NCI-H146 treated with DMSO at 0.1 percent for 48 hours (cell line): ENCODE results near the gene BPIFB3.
"Not testable (repeated sequence)": the region's sequence is repeated elsewhere in the genome, so short reads cannot be mapped to it uniquely, and the experiment has no call there.

ENCODE experiments used
- DNase-seq: peaks from one replicate; lab custom pipeline; 2025; ENCODE audit not compliant: unreplicated experiment; lab: John Stamatoyannopoulos, UW

Gene BPIFB3

DNA sequence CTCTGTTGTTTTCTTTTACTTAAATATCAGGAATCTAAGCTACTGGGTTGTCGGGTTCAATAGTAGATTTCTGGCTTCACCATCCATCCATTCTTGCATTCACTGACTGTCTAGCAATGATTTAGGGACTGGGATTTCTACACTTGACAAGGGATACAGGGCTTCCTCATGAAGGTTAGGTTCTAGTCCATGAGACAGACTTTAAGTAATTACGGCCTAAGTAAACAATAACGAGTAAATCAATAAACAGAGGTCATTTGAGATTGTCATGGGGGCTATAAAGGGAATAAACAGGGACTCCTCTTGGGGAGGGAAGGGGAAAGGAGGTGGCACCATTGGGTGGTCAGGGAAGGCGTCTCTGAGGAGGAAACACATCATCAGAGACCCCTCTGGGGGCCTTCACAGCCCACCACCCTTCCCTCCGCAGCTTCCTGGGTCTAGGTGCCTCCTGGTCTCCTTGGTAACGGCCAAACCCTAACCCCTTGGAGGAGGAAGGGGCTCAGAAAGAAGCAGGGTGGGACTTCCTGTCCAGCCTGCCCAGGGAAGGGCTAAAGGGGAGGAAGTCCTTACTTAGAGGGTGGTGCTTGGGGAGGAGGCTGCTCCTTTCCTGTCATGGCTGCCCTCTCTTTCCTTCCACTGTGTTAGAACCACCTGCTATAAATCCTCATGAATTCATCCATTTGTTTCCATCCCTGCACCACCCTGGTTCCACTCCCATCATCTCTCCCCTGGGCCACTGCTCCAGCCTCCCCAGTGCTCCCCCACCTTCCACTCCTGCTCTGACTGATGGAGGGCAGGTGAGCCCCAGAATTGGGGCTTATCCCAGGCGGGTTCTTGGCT is 59.1 kb downstream of the BPIFB3 start:
- no peak for DNase-seq

GRCh38 chr20:33113387-33113908 is 59.7 kb downstream of the BPIFB3 start:
- DNase-seq: no peak

DNA sequence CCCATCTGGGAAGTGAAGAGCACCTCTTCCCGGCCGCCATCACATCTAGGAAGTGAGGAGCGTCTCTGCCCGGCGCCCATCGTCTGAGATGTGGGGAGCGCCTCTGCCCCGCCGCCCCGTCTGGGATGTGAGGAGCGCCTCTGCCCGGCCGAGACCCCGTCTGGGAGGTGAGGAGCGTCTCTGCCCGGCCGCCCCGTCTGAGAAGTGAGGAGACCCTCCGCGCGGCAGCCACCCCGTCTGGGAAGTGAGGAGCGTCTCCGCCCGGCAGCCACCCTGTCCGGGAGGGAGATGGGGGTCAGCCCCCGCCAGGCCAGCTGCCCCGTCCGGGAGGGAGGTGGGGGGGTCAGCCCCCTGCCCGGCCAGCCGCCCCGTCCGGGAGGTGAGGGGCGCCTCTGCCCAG is 61.8 kb downstream of the BPIFB3 start:
- DNase-seq: not testable (repeated sequence)

GRCh38 chr20:33119725-33120720 is 66.3 kb downstream of the BPIFB3 start:
- DNase-seq: no peak

GRCh38 chr20:33120934-33121333 is 67.2 kb downstream of the BPIFB3 start:
- DNase-seq: no peak

DNA sequence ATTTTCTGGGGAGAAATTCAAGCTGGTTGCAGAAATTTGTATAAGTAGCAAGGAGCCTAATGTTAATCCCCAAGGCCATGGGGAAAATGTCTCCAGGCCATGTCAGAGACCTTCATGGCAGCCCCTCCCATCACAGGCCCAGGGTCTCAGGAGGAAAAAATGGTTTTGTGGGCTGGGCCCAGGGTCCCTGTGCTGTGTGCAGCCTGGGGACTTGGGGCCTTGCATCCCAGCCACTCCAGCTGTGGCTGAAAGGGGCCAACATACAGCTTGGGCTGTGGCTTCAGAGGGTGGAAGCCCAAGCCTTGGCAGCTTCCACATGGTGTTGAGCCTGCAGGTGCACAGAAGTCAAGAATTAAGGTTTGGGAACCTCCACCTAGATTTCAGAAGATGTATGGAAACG is 68.6 kb downstream of the BPIFB3 start:
- not testable (repeated sequence) for DNase-seq
